T-cell (primary cell): ENCODE results near the gene CLIP1. TPM values are rescaled to one million over a fixed set of nuclear protein-coding genes. Genes with fewer than 3 reads are reported as not detected.
A peak's percentile ranks its signal among the peaks of the same experiment; 100 is the strongest.
"Not testable (repeated sequence)": the region's sequence is repeated elsewhere in the genome, so short reads cannot be mapped to it uniquely, and the experiment has no call there.

ENCODE experiments used
- ATAC-seq, 4 experiments: fragments of 200-7000 bp in 3 of 4; fragments of 150-1000 bp in 1 of 4; cut with Tn5 transposase; replicated peaks in 1 of 4; 1 replicate in 3 of 4; 2 replicates in 1 of 4; pipeline ENCODE4 v1.10.0; 2021; ENCODE audit warnings: moderate library complexity in 3 of 4, mild to moderate bottlenecking in 2 of 4, moderate number of reproducible peaks in 1 of 4
- CTCF ChIA-PET, 2 donors: fragments of 300-600 bp; sonication (Branson Sonifier 250); formaldehyde crosslinking; loops; one replicate each; lab custom pipeline; 2022; ENCODE audit warnings: antibody characterized with exemption in 2 of 2; lab: Charles Lee
- POLR2A ChIA-PET, 2 donors: fragments of 300-600 bp; sonication (Branson Sonifier 250); formaldehyde crosslinking; loops; one replicate each; lab custom pipeline; 2022; ENCODE audit warnings: antibody characterized with exemption in 2 of 2; lab: Charles Lee
- DNase-seq, 35 experiments: peaks; one replicate each; pipeline versions ENCODE4 v3.0.0 to v3.0.0-alpha.2; 2013 to 2023
- H3K27ac ChIP-seq: one replicate; pipeline ENCODE4 v1.5.1; 2013; ENCODE audit warnings: low read length
- H3K27me3 ChIP-seq, 2 experiments: replicated peaks in 1 of 2; 1 replicate in 1 of 2; 2 replicates in 1 of 2; pipeline versions ENCODE4 v1.6.1 to v1.7.0; 2013; ENCODE audit warnings: low read length in 1 of 2, mixed read lengths in 1 of 2; ENCODE audit not compliant: control insufficient read depth in 2 of 2, insufficient read depth in 2 of 2; ENCODE audit errors: extremely low read depth in 1 of 2
- H3K36me3 ChIP-seq, 2 donors: 1 replicate in 1 of 2; 2 replicates in 1 of 2; pipeline versions ENCODE4 v1.6.1 to v1.7.0; 2013; ENCODE audit warnings: low read length in 1 of 2; ENCODE audit not compliant: control insufficient read depth in 2 of 2, insufficient read depth in 1 of 2; ENCODE audit errors: extremely low read depth in 1 of 2
- H3K4me1 ChIP-seq, 2 experiments: 1 replicate in 1 of 2; 2 replicates in 1 of 2; pipeline versions ENCODE4 v1.6.1 to v1.7.0; 2013; ENCODE audit warnings: low read length in 2 of 2, mixed read lengths in 1 of 2; ENCODE audit not compliant: insufficient read depth in 2 of 2, control insufficient read depth in 1 of 2; ENCODE audit errors: extremely low read depth in 1 of 2
- H3K4me3 ChIP-seq, 2 donors: 1 replicate in 1 of 2; 2 replicates in 1 of 2; pipeline versions ENCODE4 v1.5.1 to v1.7.0; 2013; ENCODE audit warnings: mild to moderate bottlenecking in 2 of 2, low read length in 1 of 2, moderate library complexity in 1 of 2; ENCODE audit not compliant: control insufficient read depth in 1 of 2; ENCODE audit errors: extremely low read depth in 1 of 2
- H3K9me3 ChIP-seq: 2 replicates; pipeline ENCODE4 v1.7.0; 2013
- H3K27ac Mint-ChIP-seq, 2 donors: one replicate each; pipeline ENCODE4 v1.8.0; 2020 to 2021; ENCODE audit warnings: mild to moderate bottlenecking in 2 of 2, mixed read lengths in 2 of 2
- H3K27me3 Mint-ChIP-seq, 2 donors: one replicate each; pipeline ENCODE4 v1.8.0; 2021 to 2022; ENCODE audit warnings: mixed read lengths in 2 of 2
- H3K36me3 Mint-ChIP-seq: one replicate; pipeline ENCODE4 v1.8.0; 2021; ENCODE audit warnings: mixed read lengths
- H3K4me1 Mint-ChIP-seq, 3 donors: one replicate each; pipeline ENCODE4 v1.8.0; 2020 to 2022; ENCODE audit warnings: mixed read lengths in 3 of 3, mild to moderate bottlenecking in 1 of 3
- H3K4me3 Mint-ChIP-seq, 3 donors: one replicate each; pipeline ENCODE4 v1.8.0; 2020 to 2022; ENCODE audit warnings: mild to moderate bottlenecking in 3 of 3, mixed read lengths in 3 of 3, moderate library complexity in 3 of 3
- H3K9me3 Mint-ChIP-seq, 3 donors: one replicate each; pipeline ENCODE4 v1.8.0; 2020 to 2022; ENCODE audit warnings: mixed read lengths in 3 of 3
- WGBS: methylation state at CpG from one replicate; pipeline ENCODE4 v1.1.5; 2013; ENCODE audit warnings: missing lambda C conversion rate; ENCODE audit not compliant: insufficient coverage; 5-methylcytosine and 5-hydroxymethylcytosine counted together
- total RNA-seq, 35 experiments: library from RNA in 6 of 35; stranded (reverse) in 6 of 35; fragments of 120-200 nt in 1 of 35; gene quantifications; one replicate each; pipeline versions ENCODE4 v1.2.1 to v1.2.4 and lab custom pipeline; 2013 to 2026

The CLIP1 gene
- total RNA-seq, 5 donors from 2014 or later (not counting 1 experiment from before 2014, with no cell fraction given): 47.2 to 69.5 (median 59.4) TPM

GRCh38 chr12:122362755-122363154, 59.7 kb downstream of the CLIP1 start:
- Histone ChIP-seq H3K9me3 (no peaks in the 10 kb centered on the region), H3K36me3 (peaks cover 0 to 34% of the 10 kb centered on the region in 2 donors), H3K4me3 (no peak overlapping the region), H3K4me1 (no peaks in the 10 kb centered on the region), H3K27me3 (no peaks in the 10 kb centered on the region), H3K27ac (no peak overlapping the region)
- POLR2A ChIA-PET: interaction anchor here in 1 of 2 donors (0.7 kb wide), 1 partner anchor 40 kb away, joined by 7 read pairs; no protein-coding TSS in a partner anchor
- no CpG with 5 or more reads among the region's 1 CpG for WGBS
- H3K9me3 Mint-ChIP-seq: no peaks in the 10 kb centered on the region
- H3K36me3 Mint-ChIP-seq: peaks cover 41% of the 10 kb centered on the region
- no peaks in the 10 kb centered on the region for H3K27me3 Mint-ChIP-seq
- ATAC-seq: no peak
- H3K4me3 Mint-ChIP-seq: no peak overlapping the region
- H3K27ac Mint-ChIP-seq: no peak overlapping the region
- peaks cover 2 to 5% (median 5%) of the 10 kb centered on the region in 3 donors for H3K4me1 Mint-ChIP-seq
- DNase-seq: no peak
- CTCF ChIA-PET: interaction anchor here in 1 of 2 donors (0.6 kb wide), 1 partner anchor 20 kb away, joined by 3 read pairs; no protein-coding TSS in a partner anchor

- peaks cover 6 to 40% of the 10 kb centered on the region in 2 donors for H3K36me3 ChIP-seq
- H3K36me3 Mint-ChIP-seq: peaks cover 40% of the 10 kb centered on the region
Measured at GRCh38 chr12:122358403-122358802, 64.1 kb downstream of the CLIP1 start.

GRCh38 chr12:122357536-122357935, 64.9 kb downstream of the CLIP1 start:
- not testable (repeated sequence) for H3K9me3 ChIP-seq

More at GRCh38 chr12:122358403-122358802, 64.1 kb downstream of the CLIP1 start:
- H3K4me1 ChIP-seq, ATAC-seq, POLR2A ChIA-PET, H3K27me3 Mint-ChIP-seq, H3K4me3 Mint-ChIP-seq, H3K27ac ChIP-seq, H3K4me3 ChIP-seq, H3K27me3 ChIP-seq, DNase-seq, H3K9me3 Mint-ChIP-seq, H3K4me1 Mint-ChIP-seq, H3K9me3 ChIP-seq, H3K27ac Mint-ChIP-seq: not testable (repeated sequence)
- CTCF ChIA-PET: interaction anchor here in 1 of 2 donors (0.7 kb wide), 3 partner anchors 10 to 755 kb away, joined by 3 to 6 read pairs (median 3); no protein-coding TSS in a partner anchor
- WGBS: no CpG with 5 or more reads among the region's 2 CpGs

GRCh38 chr12:122356991-122357390, 65.5 kb downstream of the CLIP1 start:
- ATAC-seq, CTCF ChIA-PET: not testable (repeated sequence)
- peaks cover 9 to 53% of the 10 kb centered on the region in 2 donors for H3K36me3 ChIP-seq

More at GRCh38 chr12:122357536-122357935, 64.9 kb downstream of the CLIP1 start:
- H3K27ac ChIP-seq, H3K4me1 ChIP-seq, POLR2A ChIA-PET, H3K27ac Mint-ChIP-seq, ATAC-seq, H3K4me3 Mint-ChIP-seq, H3K4me3 ChIP-seq, H3K27me3 ChIP-seq, CTCF ChIA-PET, H3K4me1 Mint-ChIP-seq, H3K9me3 Mint-ChIP-seq, H3K27me3 Mint-ChIP-seq, DNase-seq: not testable (repeated sequence)
- H3K36me3 Mint-ChIP-seq: peaks cover 41% of the 10 kb centered on the region
- WGBS: 80% methylated on average over 1 of the region's 32 CpGs
- H3K36me3 ChIP-seq: peaks cover 9 to 48% of the 10 kb centered on the region in 2 donors

GRCh38 chr12:122356192-122356635, 66.3 kb downstream of the CLIP1 start:
- H3K4me3 Mint-ChIP-seq: no peak overlapping the region
- H3K36me3 Mint-ChIP-seq: peaks cover 43% of the 10 kb centered on the region
- H3K9me3 ChIP-seq: no peaks in the 10 kb centered on the region
- CTCF ChIA-PET: interaction anchor here in 1 of 2 donors (0.6 to 1.4 kb wide), 4 partner anchors 20 to 225 kb away, joined by 4 read pairs; no protein-coding TSS in a partner anchor
- peaks cover 9 to 49% of the 10 kb centered on the region in 2 donors for H3K36me3 ChIP-seq
- H3K4me3 ChIP-seq: no peak overlapping the region
- peak in 3 of 4 experiments; percentile 63 to 77 (median 67) for ATAC-seq
- no CpG with 5 or more reads among the region's 3 CpGs for WGBS
- peaks cover 0 to 13% (median 12%) of the 10 kb centered on the region in 3 donors for H3K4me1 Mint-ChIP-seq
- H3K27ac Mint-ChIP-seq: no peak overlapping the region
- H3K9me3 Mint-ChIP-seq: no peaks in the 10 kb centered on the region
- peak in 30 of 35 experiments; percentile 4 to 72 (median 30) for DNase-seq
- H3K27ac ChIP-seq: no peak overlapping the region
- H3K27me3 Mint-ChIP-seq: no peaks in the 10 kb centered on the region
- POLR2A ChIA-PET: no interaction called here
- peaks cover 0 to 3% of the 10 kb centered on the region in 2 experiments for H3K4me1 ChIP-seq
- H3K27me3 ChIP-seq: no peaks in the 10 kb centered on the region

More at GRCh38 chr12:122356991-122357390, 65.5 kb downstream of the CLIP1 start:
- H3K4me1 ChIP-seq, H3K9me3 Mint-ChIP-seq, POLR2A ChIA-PET, H3K4me3 Mint-ChIP-seq, H3K27ac ChIP-seq, H3K4me3 ChIP-seq, H3K9me3 ChIP-seq, H3K27me3 Mint-ChIP-seq, DNase-seq, H3K27me3 ChIP-seq, H3K27ac Mint-ChIP-seq: not testable (repeated sequence)
- Mint-ChIP-seq H3K36me3 (peaks cover 44% of the 10 kb centered on the region), H3K4me1 (peaks cover 0 to 13% (median 12%) of the 10 kb centered on the region in 3 donors)
- 100% methylated on average over 3 of the region's 27 CpGs for WGBS

GRCh38 chr12:122355706-122356105, 66.8 kb downstream of the CLIP1 start:
- no peaks in the 10 kb centered on the region for H3K9me3 Mint-ChIP-seq
- H3K27me3 ChIP-seq: no peaks in the 10 kb centered on the region
- no peak overlapping the region for H3K27ac Mint-ChIP-seq
- no peaks in the 10 kb centered on the region for H3K9me3 ChIP-seq
- DNase-seq (no peak), ATAC-seq (no peak)
- H3K36me3 Mint-ChIP-seq: peaks cover 42% of the 10 kb centered on the region
- peaks cover 9 to 45% of the 10 kb centered on the region in 2 donors for H3K36me3 ChIP-seq
- H3K4me1 Mint-ChIP-seq: peaks cover 0 to 13% (median 12%) of the 10 kb centered on the region in 3 donors
- peaks cover 0 to 3% of the 10 kb centered on the region in 2 experiments for H3K4me1 ChIP-seq
- no peak overlapping the region for H3K27ac ChIP-seq
- 95% methylated on average over 10 of the region's 11 CpGs for WGBS
- no peak overlapping the region for H3K4me3 ChIP-seq
- ChIA-PET POLR2A (no interaction called here), CTCF (interaction anchor here (0.8 to 1.4 kb wide), 5 partner anchors 14 to 225 kb away, joined by 3 to 4 read pairs (median 4); no protein-coding TSS in a partner anchor)
- no peak overlapping the region for H3K4me3 Mint-ChIP-seq
- no peaks in the 10 kb centered on the region for H3K27me3 Mint-ChIP-seq
